ENCODE measurements around the gene SIRPG. TPM values are rescaled to one million over a fixed set of nuclear protein-coding genes. Genes with fewer than 3 reads are reported as not detected.
"Not testable (repeated sequence)": the region's sequence is repeated elsewhere in the genome, so short reads cannot be mapped to it uniquely, and the experiment has no call there.

Gene SIRPG
- total RNA-seq, 4 donors from 2014 or later = not detected

GRCh38 chr20:1616858-1617434 is 40.6 kb downstream of the SIRPG start:
- ATAC-seq = no peak

GRCh38 chr20:1610404-1610803 is 47.2 kb downstream of the SIRPG start:
- ATAC-seq; H3K9me3 ChIP-seq; in situ Hi-C loops (cut with MboI; ENCODE audit: low sequenced_read_pairs in 4 of 4); H3K4me1 ChIP-seq; intact Hi-C loops (cut with DNase I; ENCODE audit: low total_unique reads); H3K27ac ChIP-seq; DNase-seq; H3K36me3 ChIP-seq; H3K4me3 ChIP-seq; H3K27me3 ChIP-seq: not testable (repeated sequence)

More at GRCh38 chr20:1616858-1617434, 40.6 kb downstream of the SIRPG start:
- in situ Hi-C loops (cut with MboI; ENCODE audit: low sequenced_read_pairs in 4 of 4) = loop anchor here in 1 of 4 donors (5.0 kb wide), 1 partner anchor 40 kb away; no protein-coding TSS in a partner anchor
- TF ChIP-seq CTCF (IDR thresholded peaks at IDR 0.05 in 4 of 5, conservative IDR thresholded peaks at IDR 0.05 in 1 of 5) = no peak
- no peak for TF ChIP-seq POLR2A (IDR thresholded peaks at IDR 0.05)
- Histone ChIP-seq H3K4me1 (no peaks in the 10 kb centered on the region), H3K4me3 (no peak overlapping the region), H3K9me3 (no peaks in the 10 kb centered on the region), H3K36me3 (no peaks in the 10 kb centered on the region), H3K27ac (no peak overlapping the region), H3K27me3 (no peaks in the 10 kb centered on the region)
- intact Hi-C loops (cut with DNase I; ENCODE audit: low total_unique reads) = no loop called here
- DNase-seq = no peak

GRCh38 chr20:1608678-1609347 is 48.8 kb downstream of the SIRPG start:
- H3K27ac ChIP-seq; DNase-seq; ATAC-seq; H3K36me3 ChIP-seq; H3K4me1 ChIP-seq; in situ Hi-C loops (cut with MboI; ENCODE audit: low sequenced_read_pairs in 4 of 4); intact Hi-C loops (cut with DNase I; ENCODE audit: low total_unique reads); H3K9me3 ChIP-seq; H3K27me3 ChIP-seq; H3K4me3 ChIP-seq: not testable (repeated sequence)

- TF ChIP-seq CTCF (IDR thresholded peaks at IDR 0.05 in 4 of 5, conservative IDR thresholded peaks at IDR 0.05 in 1 of 5) (no peak), POLR2A (IDR thresholded peaks at IDR 0.05) (no peak)
- intact Hi-C loops (cut with DNase I; ENCODE audit: low total_unique reads) = no loop called here
- in situ Hi-C loops (cut with MboI; ENCODE audit: low sequenced_read_pairs in 4 of 4) = no loop called here
- H3K4me1 ChIP-seq = no peaks in the 10 kb centered on the region
- H3K27ac ChIP-seq = no peak overlapping the region
- no peaks in the 10 kb centered on the region for H3K27me3 ChIP-seq
- no peak overlapping the region for H3K4me3 ChIP-seq
- no peaks in the 10 kb centered on the region for H3K36me3 ChIP-seq
- DNase-seq = no peak
- H3K9me3 ChIP-seq = no peaks in the 10 kb centered on the region
- ATAC-seq = no peak
These were observed 56.8 kb downstream of the SIRPG start for GRCh38 chr20:1600736-1601135.

- TF ChIP-seq CTCF (IDR thresholded peaks at IDR 0.05 in 4 of 5, conservative IDR thresholded peaks at IDR 0.05 in 1 of 5) (no peak), POLR2A (IDR thresholded peaks at IDR 0.05) (no peak)
- in situ Hi-C loops (cut with MboI; ENCODE audit: low sequenced_read_pairs in 4 of 4) = no loop called here
- intact Hi-C loops (cut with DNase I; ENCODE audit: low total_unique reads) = no loop called here
- no peaks in the 10 kb centered on the region for H3K4me1 ChIP-seq
- ATAC-seq (no peak), DNase-seq (no peak)
- H3K4me3 ChIP-seq = no peak overlapping the region
- H3K36me3 ChIP-seq = no peaks in the 10 kb centered on the region
- no peak overlapping the region for H3K27ac ChIP-seq
- H3K9me3 ChIP-seq = no peaks in the 10 kb centered on the region
- H3K27me3 ChIP-seq = no peaks in the 10 kb centered on the region
These were observed 62.2 kb downstream of the SIRPG start for GRCh38 chr20:1595333-1595732.

All from gastrocnemius medialis (tissue), 4 donors.